OCI-LY1 (cell line): ENCODE measurements around the gene UBAC1.

Source experiments
- CTCF ChIP-seq: fragments of 200-600 bp; sonication (generic), shearing (Covaris generic); IDR thresholded peaks from 2 replicates; pipeline ENCODE4 v1.5.1; 2017; ENCODE audit warnings: mild to moderate bottlenecking, antibody characterized with exemption, low read length, moderate library complexity, mixed read lengths
- EZH2 ChIP-seq: fragments of 200-600 bp; sonication (generic), shearing (Covaris generic); IDR thresholded peaks from 2 replicates; pipeline ENCODE4 v1.8.0; 2017; ENCODE audit warnings: borderline replicate concordance, mixed run types, mild to moderate bottlenecking, antibody characterized with exemption, low read length, moderate library complexity, mixed read lengths

- TF ChIP-seq CTCF = no peak
- no peak for TF ChIP-seq EZH2
Observed at GRCh38 chr9:135961277-135961715, at the start of gene UBAC1.
